NCI-H187 treated with DMSO at 0.1 percent for 48 hours (cell line): ENCODE measurements around the gene SFMBT2.
A peak's percentile ranks its signal among the peaks of the same experiment; 100 is the strongest.

Source experiments
- DNase-seq: peaks from one replicate; lab custom pipeline; 2025; lab: John Stamatoyannopoulos, UW

The SFMBT2 gene

DNA sequence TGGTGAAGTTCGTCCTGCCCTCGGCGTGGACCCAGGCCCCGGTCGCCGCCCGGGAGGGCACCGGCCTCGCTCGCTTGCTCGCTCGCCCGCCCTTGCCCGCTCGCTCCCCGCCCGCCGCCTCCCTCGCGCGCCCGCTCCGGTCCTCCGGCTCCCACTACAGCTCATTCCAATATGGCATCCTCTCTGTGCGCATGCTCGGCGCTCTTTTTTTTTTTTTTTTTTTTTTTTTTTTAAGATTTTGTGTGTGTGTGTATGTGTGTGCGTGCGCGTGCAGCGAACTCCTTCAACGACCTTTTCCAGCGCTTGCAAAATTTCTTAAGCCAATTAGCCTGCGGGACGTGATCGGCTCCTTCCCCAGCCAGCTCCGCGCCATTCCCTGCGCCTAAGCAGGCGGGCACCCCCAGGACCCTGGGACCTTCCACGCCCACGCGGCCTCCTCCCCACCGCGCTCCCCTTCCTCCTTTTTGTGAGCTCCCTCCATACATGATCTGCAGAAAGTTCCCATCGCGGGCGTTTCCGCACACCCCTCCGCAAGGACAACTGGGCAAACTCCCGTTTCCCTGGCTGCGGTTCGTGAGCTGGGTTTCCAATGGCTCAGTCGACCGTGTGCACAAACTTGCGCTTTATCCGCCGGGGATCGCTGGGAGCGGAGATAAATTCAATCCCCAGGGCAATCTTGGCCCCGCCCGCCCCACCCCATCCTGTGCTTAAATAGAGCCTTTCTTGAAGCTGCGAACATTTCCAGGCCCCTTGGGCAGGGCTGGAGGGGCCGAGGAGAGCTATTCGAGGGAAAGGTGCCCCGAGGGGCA is at the start of gene SFMBT2:
TSS of gene SFMBT2 (minus strand) at position 173 of the 809 bp plus-strand sequence. CDS start 29,136 bp downstream, outside the sequence.
- no peak for DNase-seq

DNA sequence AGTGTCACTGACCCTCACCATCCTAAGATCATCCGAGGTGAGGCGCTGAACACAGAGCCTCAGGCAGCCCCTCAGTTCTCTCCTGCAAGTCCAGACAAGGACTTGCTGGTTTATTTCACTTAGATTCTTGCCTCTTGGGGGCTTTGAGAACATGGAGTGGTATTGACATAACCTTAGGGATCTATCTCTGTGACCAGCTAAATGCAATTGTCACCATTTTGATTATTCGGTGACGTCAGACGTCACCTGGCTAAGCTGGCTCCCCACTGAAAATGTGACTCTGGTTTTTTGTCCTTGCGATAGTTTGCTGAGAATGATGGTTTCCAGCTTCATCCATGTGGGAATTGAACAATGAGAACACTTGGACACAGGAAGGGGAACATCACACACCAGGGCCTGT is 49.2 kb upstream of the SFMBT2 start:
- DNase-seq, result no peak

DNA sequence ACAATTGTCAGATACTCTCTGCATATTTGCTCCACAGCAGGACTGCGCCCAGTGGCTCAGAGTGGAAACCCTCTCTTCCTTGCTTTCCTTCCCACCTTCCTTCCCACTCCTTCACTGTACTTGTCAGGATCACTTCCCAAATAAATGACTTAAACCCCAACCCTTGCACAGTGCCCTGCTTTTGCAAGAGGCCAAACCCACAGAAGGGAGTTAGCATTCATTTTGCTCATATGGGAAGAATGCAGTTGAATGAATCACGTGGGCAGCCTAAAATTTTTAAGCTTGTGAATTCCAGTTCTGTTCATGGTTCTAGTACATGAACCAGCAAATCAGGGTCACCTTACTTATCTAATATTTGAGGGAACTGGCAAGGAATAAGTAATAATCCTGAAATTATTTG is 47.7 kb upstream of the SFMBT2 start:
- no peak for DNase-seq

DNA sequence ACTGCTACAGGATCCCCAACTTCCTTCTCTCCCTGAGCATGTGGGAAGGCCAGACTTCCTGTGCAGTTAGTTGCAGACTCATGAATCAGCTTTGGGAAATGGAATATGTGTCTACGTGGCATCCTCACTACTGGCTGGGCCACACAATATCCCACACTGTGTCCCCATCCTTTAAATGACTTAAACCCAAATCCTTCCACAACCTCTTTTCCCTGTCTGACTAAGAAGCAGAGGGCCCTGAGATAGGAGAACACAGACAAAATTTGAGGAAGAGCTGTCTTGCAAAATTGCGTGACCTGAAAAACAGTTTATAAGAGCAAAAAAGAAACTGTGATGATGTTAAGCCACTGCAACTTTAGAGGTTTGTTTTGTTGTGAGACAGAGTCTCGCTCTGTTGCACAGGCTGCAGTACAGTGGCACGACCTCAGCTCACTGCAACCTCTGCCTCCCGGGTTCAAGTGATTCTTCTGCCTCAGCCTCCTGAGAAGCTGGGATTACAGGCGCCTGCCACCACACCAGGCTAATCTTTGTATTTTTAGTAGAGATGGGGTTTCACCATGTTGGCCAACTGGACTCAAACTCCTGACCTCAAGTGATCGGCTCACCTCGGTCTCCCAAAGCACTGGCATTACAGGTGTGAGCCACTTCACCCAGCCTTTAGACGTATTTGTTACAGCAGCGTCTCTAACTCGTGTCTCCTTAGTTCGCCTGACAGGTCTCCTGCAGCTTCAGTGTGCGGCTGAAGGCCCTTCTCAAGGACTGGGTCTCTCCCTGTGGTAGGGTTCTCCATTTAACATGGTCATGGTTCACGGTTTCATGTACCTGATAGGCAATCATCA is 46.9 kb upstream of the SFMBT2 start:
- DNase-seq, result no peak

DNA sequence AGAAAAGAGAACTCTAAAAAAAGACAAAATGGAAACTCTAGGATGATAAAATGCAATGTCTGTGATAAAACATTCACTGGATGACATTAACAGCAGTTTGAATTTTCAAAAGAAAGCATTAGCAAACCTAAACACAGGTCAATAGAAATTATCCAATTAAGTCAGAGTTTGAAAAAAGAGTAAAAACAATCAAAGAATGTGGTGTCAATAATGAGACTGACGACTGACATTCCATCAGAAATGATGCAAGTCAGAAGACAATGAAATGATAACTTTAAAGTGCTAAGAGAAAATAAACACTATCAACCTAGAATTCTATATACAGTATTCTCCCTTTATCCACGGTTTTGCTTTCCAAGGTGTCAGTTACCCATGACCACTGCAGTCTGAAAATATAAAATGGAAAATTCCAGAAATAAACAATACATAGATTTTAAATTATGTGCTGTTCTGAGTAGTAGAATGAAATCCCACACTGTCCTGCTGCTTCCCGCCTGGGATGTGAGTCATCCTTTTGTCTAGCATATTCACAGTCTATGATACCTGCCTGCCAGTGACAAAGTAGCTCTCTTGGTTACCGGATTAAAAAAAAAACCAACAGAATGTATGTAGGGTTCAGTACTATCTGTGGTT is 38.3 kb upstream of the SFMBT2 start:
- DNase-seq, result no peak

DNA sequence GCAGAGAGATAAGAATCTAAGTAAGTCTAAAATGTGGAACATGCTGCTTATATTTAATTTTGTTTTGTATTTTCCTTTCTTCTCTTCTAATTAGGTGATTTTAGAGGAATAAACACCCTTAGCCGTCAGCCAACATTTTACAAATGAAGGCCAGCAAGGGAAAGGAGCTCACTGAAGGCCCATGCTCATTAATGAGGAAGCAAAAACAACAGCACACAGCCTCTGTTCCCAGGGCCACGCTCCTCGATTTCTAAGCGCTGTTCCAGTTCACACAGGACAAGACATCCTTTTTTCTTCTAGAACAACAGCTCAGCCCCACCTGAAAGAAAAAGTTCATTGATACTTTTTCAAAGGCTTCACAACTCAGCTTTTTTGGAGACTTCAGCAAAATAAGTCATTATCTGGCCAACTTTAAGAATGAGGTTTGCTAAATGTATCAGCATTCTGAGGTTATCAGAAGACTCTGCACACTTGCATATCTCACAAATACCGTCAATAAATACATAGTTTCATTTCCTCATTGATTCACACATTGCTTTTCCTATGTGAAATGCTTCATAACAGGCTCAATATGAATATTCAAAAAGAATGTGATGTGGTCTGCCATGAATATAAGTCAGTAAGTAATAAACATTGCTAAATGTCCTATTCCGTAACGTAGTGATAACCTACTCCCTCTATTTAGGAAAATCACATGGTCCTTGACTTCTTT is 34.8 kb upstream of the SFMBT2 start:
- no peak for DNase-seq

DNA sequence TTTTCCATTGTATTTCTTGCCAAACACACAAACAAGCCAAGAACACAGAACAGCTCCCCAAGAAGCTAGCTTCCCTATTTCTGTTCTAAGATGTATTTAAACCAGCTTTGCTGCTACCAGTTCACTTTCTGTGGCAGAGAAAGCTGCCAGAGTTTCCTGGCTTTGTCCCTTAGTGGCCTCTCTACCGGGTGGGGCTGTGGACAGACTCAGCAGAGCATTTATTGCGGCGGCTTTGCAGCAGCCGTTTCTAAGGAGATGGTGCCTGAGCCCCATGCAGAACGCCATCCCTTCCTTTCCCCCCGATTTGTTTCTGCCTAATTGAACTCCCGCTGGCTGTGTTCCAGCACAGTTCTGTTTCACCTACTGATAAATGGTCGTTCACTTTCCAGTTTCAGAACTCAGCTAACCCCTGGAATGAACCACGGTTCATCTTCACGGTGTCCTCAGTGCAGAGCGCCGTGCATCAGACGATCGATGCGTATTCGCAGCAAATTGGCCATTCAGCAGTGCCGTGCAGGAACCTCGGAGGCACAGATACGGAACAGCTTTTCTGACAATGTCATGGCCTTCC is 33.8 kb upstream of the SFMBT2 start:
- DNase-seq, result no peak

DNA sequence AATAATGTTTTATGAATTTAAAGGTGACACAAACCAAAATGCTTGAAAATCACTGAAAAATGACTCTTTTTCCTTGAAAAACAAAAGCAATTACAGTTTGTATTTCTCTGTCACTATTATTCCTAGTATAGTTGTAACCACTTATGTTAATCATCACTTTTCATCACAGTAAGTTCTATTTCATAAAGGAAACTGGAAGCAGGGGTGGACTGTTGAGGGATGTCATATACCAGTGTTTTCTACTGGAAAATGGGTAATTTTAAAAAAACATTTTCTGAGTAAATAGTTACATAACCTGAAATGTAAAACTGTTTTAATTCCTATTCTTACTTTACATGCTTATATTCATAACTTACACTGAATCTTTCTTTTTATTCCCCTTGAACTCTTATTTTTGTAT is 32.2 kb upstream of the SFMBT2 start:
- DNase-seq, result no peak

DNA sequence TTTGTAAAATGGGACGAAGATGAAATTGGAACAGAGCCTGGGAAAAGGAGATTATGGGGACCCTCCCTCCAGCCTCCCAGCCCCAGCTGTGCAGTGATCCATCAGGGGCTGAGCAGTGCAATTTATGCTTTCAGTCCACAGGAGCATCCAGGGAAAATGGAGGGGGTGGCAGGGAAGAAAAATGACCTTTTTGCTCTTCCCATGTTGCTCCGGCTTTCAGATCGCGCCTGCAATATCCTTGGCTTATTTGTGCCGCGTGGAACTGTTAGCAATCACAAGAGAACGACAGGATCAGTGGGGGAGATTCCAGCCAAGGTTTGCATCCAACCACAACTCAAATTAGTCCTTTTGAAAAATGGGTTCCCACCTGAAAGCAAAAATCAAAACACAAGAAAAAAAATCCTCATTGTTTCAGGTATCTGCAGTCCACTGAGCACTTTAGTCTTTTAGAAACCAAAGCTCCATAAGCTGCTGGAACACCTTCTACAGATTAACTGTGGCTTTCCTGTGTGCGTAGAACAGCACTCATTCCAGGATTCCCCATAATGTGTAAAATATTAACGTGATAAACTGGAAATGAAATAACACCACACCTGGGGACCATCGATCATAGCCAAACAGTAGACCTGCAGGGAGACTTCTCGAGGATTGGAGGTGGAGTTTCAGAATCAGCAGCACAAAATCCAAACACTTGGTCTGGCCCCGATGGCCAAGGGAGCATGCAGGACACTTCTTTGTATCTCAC is 30.7 kb upstream of the SFMBT2 start:
- DNase-seq, result no peak

DNA sequence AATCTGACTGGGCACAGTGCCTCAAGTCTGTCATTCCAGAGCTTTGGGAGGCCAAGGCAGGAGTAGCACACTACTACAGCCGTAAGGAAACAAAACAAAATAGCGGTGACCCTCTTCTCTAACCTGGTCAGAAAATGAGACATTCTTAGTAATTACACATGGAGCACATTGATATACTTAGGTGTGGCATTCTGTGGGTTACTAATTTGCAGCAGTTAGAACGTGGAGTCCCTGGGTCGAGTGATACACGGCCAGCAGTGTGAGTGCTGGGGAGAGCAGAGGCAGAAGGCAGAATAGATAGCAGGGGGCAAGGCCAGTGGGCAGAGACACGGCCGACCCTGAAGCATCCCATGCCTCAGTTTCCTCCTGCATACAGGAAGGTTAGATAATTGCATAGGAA is 28.9 kb upstream of the SFMBT2 start:
- no peak for DNase-seq

DNA sequence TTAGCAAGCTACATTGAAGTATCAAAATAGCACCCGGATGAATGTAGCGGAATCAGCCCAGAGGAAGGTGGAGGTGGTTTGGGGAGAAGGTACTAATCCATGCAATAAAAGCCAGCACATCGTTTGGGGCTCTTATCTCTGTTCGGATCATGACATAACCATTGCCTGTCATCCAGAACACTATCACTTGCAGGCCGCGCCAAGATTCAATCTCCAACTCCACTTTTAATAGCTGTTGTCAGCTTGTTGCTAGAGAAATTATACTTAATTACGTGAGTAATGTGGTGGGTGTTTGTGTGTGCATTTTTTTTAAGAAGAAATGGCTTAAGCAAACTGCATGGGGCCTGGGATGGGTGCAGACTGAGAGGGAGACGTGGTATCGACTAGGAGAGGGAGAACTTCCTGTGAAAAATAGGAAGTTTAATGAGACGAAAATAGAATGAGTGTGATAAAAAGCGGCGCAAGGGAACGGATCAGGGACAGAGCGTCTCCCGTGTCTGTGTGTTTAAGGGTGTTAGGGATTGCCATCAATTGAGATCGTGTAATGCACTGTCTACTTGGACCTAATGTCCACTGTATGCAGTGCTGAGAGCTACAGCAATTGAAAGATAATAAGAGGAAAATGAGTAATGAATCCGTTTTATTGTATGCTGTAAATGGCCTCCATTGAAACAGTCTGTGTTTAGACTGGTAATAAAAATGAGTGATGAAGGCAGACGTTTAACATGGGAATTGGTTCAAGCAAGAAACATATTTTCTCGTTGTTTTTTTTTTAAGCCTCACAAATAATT is 27.6 kb upstream of the SFMBT2 start:
- no peak for DNase-seq

DNA sequence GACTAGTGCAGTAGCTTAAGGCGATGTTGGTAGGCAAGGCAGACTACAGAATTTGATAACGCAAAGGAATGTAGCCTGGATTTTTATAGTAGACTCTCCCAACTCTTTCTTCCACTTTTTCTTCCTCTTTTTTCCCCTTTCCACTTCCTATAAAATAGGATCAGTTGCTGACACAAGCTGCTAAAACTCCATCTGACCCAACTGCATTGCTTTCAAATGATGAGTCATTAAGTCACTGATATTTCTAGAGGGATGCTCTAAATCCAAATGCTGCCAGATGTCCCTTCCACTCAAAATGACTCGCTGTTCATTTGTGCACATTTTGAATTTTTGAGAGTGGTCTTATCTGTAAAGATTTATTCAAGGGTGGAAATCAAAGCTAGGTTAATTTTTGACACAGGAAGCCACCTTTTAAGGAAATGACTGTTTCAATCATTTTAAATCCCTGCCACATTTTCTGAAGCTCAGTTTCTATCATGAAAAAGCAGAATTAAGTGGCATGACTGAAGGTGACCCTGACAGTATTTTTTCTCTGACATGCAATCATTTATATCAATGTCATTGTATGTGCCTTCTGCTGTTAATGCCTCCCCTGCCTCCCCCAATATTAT is 25.8 kb upstream of the SFMBT2 start:
- no peak for DNase-seq

DNA sequence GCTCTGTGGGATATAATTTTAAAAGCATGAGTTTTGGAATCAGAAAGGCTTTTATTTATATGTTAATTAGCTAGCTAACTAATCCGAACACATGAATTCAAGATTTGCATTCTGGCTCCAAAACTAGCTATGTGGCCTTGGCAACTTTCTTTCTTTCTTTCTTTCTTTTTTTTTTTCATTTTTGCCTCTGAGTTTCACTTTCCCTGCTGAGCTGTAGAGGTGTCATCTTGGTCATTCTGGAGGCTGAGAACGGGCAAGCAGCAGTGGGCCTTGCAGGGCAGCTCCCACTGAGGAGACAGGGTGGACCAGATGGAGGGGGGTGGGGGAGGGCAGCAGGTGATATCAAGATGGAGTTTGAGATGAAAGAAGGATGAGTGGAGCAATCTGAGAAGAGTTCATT is 24.8 kb upstream of the SFMBT2 start:
- no peak for DNase-seq

DNA sequence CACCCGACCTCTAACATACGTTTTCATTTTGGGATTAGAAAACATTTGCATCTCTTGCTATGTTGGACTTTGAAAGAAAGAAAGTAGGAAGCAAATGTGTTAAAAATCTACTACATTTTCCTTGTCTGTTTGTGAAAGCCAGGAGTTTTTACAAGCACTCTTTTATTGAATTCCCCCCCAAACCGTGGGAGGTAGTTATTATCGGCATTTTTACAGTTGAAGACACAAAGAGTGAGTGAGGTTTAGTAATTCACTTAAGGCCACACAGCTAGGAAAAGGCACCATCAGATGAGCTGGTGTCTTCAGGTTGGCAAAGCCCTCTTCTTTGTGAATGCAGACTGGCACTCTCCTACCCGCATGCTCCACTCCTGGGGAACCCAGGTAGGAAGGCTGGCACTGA is 23.5 kb upstream of the SFMBT2 start:
- DNase-seq, result no peak

DNA sequence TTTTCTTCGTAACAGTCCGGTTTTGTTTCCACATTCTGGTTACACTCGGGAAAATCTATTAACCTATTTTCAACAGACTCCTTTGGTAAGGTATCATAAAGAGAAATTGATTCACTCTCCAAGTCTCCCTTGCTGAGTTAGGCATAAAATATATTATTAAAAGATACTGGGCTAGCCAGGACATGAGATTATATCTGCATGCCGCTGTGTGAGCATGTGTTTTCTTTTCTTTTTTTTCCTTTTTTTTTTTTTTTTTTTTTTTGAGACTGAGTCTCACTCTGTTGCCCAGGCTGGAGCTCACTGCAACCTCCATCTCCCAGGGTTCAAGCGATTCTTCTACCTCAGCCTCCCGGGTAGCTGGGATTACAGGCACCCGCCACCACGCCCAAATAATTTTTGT is 23.0 kb upstream of the SFMBT2 start:
- no peak for DNase-seq

DNA sequence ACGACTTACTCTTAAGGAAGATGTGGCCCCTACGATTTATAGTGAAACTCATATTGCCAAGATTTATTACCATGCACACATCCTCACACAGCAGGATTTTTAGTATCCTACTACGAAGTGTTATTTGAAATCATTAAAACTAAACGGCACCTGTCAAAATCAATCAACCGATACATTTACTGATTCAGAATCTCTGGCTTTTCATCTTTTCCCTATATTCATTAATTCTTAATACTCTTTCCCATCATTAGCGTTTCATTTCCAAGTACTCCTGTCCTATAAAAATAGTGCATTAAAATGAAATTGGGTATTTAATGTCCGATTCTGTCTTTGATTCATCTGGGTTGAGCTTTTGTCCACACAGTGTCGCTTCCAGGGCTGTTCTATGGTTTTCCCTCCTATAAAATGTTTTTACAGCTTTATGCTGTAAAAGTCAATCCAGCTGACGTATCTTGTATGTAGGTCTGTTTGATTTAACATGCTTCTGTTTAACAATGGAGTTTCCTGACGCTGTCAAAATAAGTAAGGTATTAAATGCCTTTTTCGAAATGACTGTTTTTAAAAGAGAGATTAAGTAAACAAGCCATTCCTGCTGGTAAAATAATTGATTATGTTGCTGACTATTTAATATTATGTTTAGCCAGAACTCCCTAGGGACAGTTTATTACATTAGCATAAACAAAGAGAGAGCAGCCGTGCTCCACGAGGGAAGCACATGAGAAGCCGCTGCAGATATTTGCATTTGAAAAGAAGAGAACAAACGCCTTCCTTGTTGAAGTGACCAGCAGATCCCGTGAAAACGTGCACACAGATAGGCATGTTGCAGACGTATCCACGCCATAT is 22.3 kb upstream of the SFMBT2 start:
- peak; percentile 47 for DNase-seq

DNA sequence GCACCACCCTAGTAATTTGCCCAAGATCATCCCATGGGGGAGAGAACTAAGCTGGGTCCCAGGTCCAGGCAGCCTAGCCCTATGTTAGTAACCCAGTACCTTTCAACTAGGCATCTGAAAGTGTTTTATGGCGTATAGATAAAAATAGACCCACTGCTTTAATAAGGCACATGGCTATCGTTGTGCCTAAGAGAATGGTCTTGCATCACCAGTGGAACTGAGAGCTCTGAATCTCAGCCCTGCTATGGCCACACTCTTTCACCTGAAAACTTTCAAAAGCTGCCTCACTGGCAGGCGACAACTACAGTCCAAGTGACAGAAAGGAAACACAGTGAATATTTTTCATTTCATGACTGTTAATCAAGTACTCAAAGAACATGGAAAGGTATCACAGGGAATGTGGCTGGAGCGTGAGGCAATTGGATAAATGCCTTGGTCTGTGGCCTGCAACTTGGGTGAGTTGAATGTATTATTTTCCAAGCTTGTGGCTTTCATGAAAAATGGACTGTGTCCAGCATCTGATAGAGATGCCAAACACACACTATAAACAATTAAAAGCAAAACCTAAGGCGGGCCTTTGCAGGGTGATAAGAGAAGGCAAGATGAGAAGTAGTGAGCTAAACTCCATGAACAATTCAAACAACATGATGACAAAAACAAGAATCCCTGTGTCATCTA is 18.0 kb upstream of the SFMBT2 start:
- DNase-seq, result no peak

DNA sequence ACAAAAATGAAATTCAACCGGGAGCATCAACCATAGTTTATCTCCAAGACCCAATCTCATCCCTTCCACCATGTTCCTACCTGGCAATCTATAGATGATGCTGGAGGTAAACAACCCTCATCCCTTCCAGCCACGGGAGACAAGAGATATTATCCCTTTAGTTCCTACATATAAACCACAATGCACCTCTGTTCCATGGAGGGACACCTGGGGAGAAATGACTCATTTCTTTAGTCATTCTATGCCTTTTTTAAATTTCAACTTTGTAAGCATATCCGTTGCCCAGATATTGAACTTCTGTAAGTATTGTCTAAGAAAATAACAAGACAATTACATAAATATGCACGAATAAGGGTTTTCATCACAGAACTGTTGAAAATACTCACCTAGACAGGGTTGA is 15.5 kb upstream of the SFMBT2 start:
- DNase-seq, result no peak
